H1 (cell line): ENCODE results near the gene CYYR1. TPM values are rescaled to one million over a fixed set of nuclear protein-coding genes. Genes with fewer than 3 reads are reported as not detected.

Experiments used
- BACH1 ChIP-seq: IDR thresholded peaks from 2 replicates; pipeline ENCODE4 v1.6.1; 2012; ENCODE audit warnings: low read length, improper control_type of control experiment
- CHD7 ChIP-seq: fragments of 300-600 bp; sonication (generic); IDR thresholded peaks from 2 replicates; pipeline ENCODE4 v1.7.1; 2012; ENCODE audit warnings: low read length, moderate library complexity, mild to moderate bottlenecking, inconsistent platforms; ENCODE audit not compliant: insufficient replicate concordance
- FOSL1 ChIP-seq: IDR thresholded peaks from 2 replicates; pipeline ENCODE4 v1.6.1; 2011; ENCODE audit warnings: mild to moderate bottlenecking, low read depth, low read length, moderate library complexity; ENCODE audit not compliant: insufficient read depth
- polyA plus RNA-seq, 7 experiments: library from polyadenylated mRNA; depleted of rRNA in 3 of 7; stranded (reverse) in 5 of 7; unstranded in 2 of 7; fragments of >200 nt in 5 of 7; fragments of 200-250 nt in 2 of 7; gene quantifications; 1 replicate in 5 of 7; 2 replicates in 1 of 7; 4 replicates in 1 of 7; pipeline versions ENCODE4 v1.2.1 to v1.2.3, GENCODE V29; 2011 to 2013; ENCODE audit warnings: missing spikeins in 2 of 7, mixed read lengths in 2 of 7
- total RNA-seq: library from RNA; stranded (reverse); fragmentation: NEBNext Ultra II Directional; extraction: Animal tissue kit (Norgen Biotek cat#: 25700); gene quantifications from 2 replicates; pipeline ENCODE4 v1.2.1, GENCODE V29; 2021

The CYYR1 gene
- total and polyA plus RNA-seq, 2 of the 8 experiments (the other 6 are each of a cell fraction or from before 2014, with no cell fraction given) = 12.2 to 37.9 TPM

GRCh38 chr21:26457817-26458216, 115.3 kb downstream of the CYYR1 start (continued):
- no peak for TF ChIP-seq CHD7
- no peak for TF ChIP-seq FOSL1
- no peak for TF ChIP-seq BACH1
